DND-41 (cell line): ENCODE data around the gene TMEM151B.

Experiments used
- ATAC-seq: fragments of 200-7000 bp; cut with Tn5 transposase; 3 replicates; pipeline ENCODE4 v1.9.1; 2021; ENCODE audit warnings: low read depth; ENCODE audit not compliant: insufficient read depth
- DNase-seq: peaks from one replicate; pipeline ENCODE4 v3.0.0-alpha.2; 2020
- H2AFZ ChIP-seq: 2 replicates; pipeline ENCODE4 v1.6.0; 2012; ENCODE audit warnings: low read depth, low read length
- H3K27ac ChIP-seq: 2 replicates; pipeline ENCODE4 v1.5.1; 2012; ENCODE audit warnings: low read length, inconsistent platforms
- H3K27me3 ChIP-seq: fragments of 200-600 bp; sonication (generic); 2 replicates; pipeline ENCODE4 v1.6.0; 2012; ENCODE audit warnings: low read length, mild to moderate bottlenecking, inconsistent platforms; ENCODE audit not compliant: insufficient read depth, poor library complexity
- H3K36me3 ChIP-seq: 2 replicates; pipeline ENCODE4 v1.5.1; 2012; ENCODE audit warnings: low read length, inconsistent platforms; ENCODE audit not compliant: insufficient read depth
- H3K4me1 ChIP-seq: 2 replicates; pipeline ENCODE4 v1.5.1; 2012; ENCODE audit warnings: mild to moderate bottlenecking, low read length; ENCODE audit not compliant: insufficient read depth
- H3K4me2 ChIP-seq: 2 replicates; pipeline ENCODE4 v1.6.0; 2012; ENCODE audit warnings: mild to moderate bottlenecking, moderate library complexity, low read length, inconsistent platforms; ENCODE audit not compliant: insufficient read depth
- H3K4me3 ChIP-seq, 2 experiments: fragments of 200-600 bp in 1 of 2; shearing (Covaris generic) in 1 of 2; 2 replicates each; pipeline ENCODE4 v1.5.1; 2012 to 2016; ENCODE audit warnings: inconsistent platforms in 2 of 2, low read length in 2 of 2, mild to moderate bottlenecking in 2 of 2, low read depth in 1 of 2, moderate library complexity in 1 of 2
- H3K79me2 ChIP-seq: 2 replicates; pipeline ENCODE4 v1.6.0; 2012; ENCODE audit warnings: low read length, inconsistent platforms; ENCODE audit not compliant: insufficient read depth
- H3K9ac ChIP-seq: 2 replicates; pipeline ENCODE4 v1.6.0; 2012; ENCODE audit warnings: low read depth, mild to moderate bottlenecking, inconsistent platforms, low read length, moderate library complexity
- H3K9me3 ChIP-seq: 2 replicates; pipeline ENCODE4 v1.5.1; 2012; ENCODE audit warnings: low read length, moderate library complexity, mild to moderate bottlenecking, inconsistent platforms; ENCODE audit not compliant: insufficient read depth, severe bottlenecking
- H4K20me1 ChIP-seq: 2 replicates; pipeline ENCODE4 v1.6.0; 2012; ENCODE audit warnings: low read length; ENCODE audit not compliant: insufficient read depth
- CTCF ChIP-seq: IDR thresholded peaks from 2 replicates; pipeline ENCODE4 v1.5.1; 2012; ENCODE audit warnings: borderline replicate concordance, low read length, moderate library complexity, mild to moderate bottlenecking; ENCODE audit not compliant: poor library complexity, severe bottlenecking; ENCODE audit errors: extremely low read depth
- EZH2 ChIP-seq: IDR thresholded peaks from 3 replicates; pipeline ENCODE4 v1.6.1; 2012; ENCODE audit warnings: borderline replicate concordance, low read depth, mild to moderate bottlenecking, moderate library complexity, low read length, inconsistent platforms; ENCODE audit not compliant: severe bottlenecking

TMEM151B gene

GRCh38 chr6:44228433-44228832 is 41.8 kb upstream of the TMEM151B start:
- Histone ChIP-seq H3K36me3 (peaks cover 54% of the 10 kb centered on the region), H3K27ac (no peak overlapping the region), H3K4me3 (no peak overlapping the region), H3K4me1 (peaks cover 37% of the 10 kb centered on the region), H2AFZ (no peak overlapping the region), H3K79me2 (peaks cover 23% of the 10 kb centered on the region), H3K27me3 (no peaks in the 10 kb centered on the region), H3K9ac (no peak overlapping the region), H3K4me2 (no peak overlapping the region), H3K9me3 (no peaks in the 10 kb centered on the region), H4K20me1 (peaks cover 27% of the 10 kb centered on the region)
- DNase-seq = no peak
- ATAC-seq = no peak
- TF ChIP-seq EZH2 = no peak
- no peak for TF ChIP-seq CTCF

- no peak for ATAC-seq
- H3K4me3 ChIP-seq = no peak overlapping the region
- no peak overlapping the region for H3K27ac ChIP-seq
- no peaks in the 10 kb centered on the region for H3K27me3 ChIP-seq
- H3K4me1 ChIP-seq = peaks cover 34% of the 10 kb centered on the region
- H3K4me2 ChIP-seq = no peak overlapping the region
- H3K9ac ChIP-seq = no peak overlapping the region
- no peak overlapping the region for H2AFZ ChIP-seq
- H3K36me3 ChIP-seq = peaks cover 58% of the 10 kb centered on the region
- no peaks in the 10 kb centered on the region for H3K9me3 ChIP-seq
- H4K20me1 ChIP-seq = peaks cover 27% of the 10 kb centered on the region
- peaks cover 21% of the 10 kb centered on the region for H3K79me2 ChIP-seq
- DNase-seq = no peak
- TF ChIP-seq CTCF = no peak
- no peak for TF ChIP-seq EZH2
These were observed 41.4 kb upstream of the TMEM151B start for GRCh38 chr6:44228836-44229235.

GRCh38 chr6:44229376-44230033 is 40.7 kb upstream of the TMEM151B start:
- Histone ChIP-seq H4K20me1 (peaks cover 27% of the 10 kb centered on the region), H3K27ac (no peak overlapping the region), H2AFZ (no peak overlapping the region), H3K9ac (no peak overlapping the region), H3K79me2 (peaks cover 14% of the 10 kb centered on the region), H3K36me3 (peaks cover 64% of the 10 kb centered on the region), H3K4me3 (no peak overlapping the region), H3K4me2 (no peak overlapping the region), H3K4me1 (peaks cover 27% of the 10 kb centered on the region), H3K27me3 (no peaks in the 10 kb centered on the region), H3K9me3 (no peaks in the 10 kb centered on the region)
- DNase-seq (no peak), ATAC-seq (no peak)
- TF ChIP-seq EZH2 (no peak), CTCF (no peak)
